ENCODE results near the gene MED10.

The MED10 gene

GRCh38 chr5:6347673-6348072 is 30.7 kb downstream of the MED10 start:
- no peak for DNase-seq

- no peak for DNase-seq
These were observed 31.2 kb downstream of the MED10 start for GRCh38 chr5:6347165-6347564.

GRCh38 chr5:6344593-6344989 is 33.8 kb downstream of the MED10 start:
- DNase-seq, result no peak

- no peak for DNase-seq
These were observed 34.3 kb downstream of the MED10 start for GRCh38 chr5:6343951-6344592.

- no peak for DNase-seq
These were observed 35.5 kb downstream of the MED10 start for GRCh38 chr5:6342689-6343315.

- no peak for DNase-seq
These were observed 38.2 kb downstream of the MED10 start for GRCh38 chr5:6340100-6340499.

GRCh38 chr5:6338871-6339270 is 39.5 kb downstream of the MED10 start:
- no peak for DNase-seq

- DNase-seq, result no peak
These were observed 40.2 kb downstream of the MED10 start for GRCh38 chr5:6338135-6338534.

- no peak for DNase-seq
These were observed 45.0 kb downstream of the MED10 start for GRCh38 chr5:6333182-6333905.

- no peak for DNase-seq
These were observed 50.2 kb downstream of the MED10 start for GRCh38 chr5:6328173-6328572.

- no peak for DNase-seq
These were observed 51.6 kb downstream of the MED10 start for GRCh38 chr5:6326776-6327175.

GRCh38 chr5:6322163-6322713 is 56.1 kb downstream of the MED10 start:
- no peak for DNase-seq

Measured in activated CD4-positive, alpha-beta T cell treated with anti-CD3 and anti-CD28 coated beads, Interleukin-10, Interleukin-2, amounts not matched to agents 100 ng/mL and 50 ng/mL, durations not matched to agents 16 hours and 8 hours (primary cell).